RPMI8226 (cell line): ENCODE measurements around the gene PARG.
"Not testable (repeated sequence)": the region's sequence is repeated elsewhere in the genome, so short reads cannot be mapped to it uniquely, and the experiment has no call there.

Experiments
- DNase-seq: peaks from one replicate; pipeline ENCODE4 v3.0.0-alpha.2; 2015

The PARG gene

GRCh38 chr10:49941447-49942338 is at the start of gene PARG, which contains the start of gene TIMM23B:
TSS of gene PARG (minus strand) at chr10:49942027. CDS start at chr10:49941725, 302 bp downstream.
TSS of gene TIMM23B (plus strand) at chr10:49942053. CDS start at chr10:49942195, 142 bp downstream.
- peak; percentile 82 for DNase-seq

DNA sequence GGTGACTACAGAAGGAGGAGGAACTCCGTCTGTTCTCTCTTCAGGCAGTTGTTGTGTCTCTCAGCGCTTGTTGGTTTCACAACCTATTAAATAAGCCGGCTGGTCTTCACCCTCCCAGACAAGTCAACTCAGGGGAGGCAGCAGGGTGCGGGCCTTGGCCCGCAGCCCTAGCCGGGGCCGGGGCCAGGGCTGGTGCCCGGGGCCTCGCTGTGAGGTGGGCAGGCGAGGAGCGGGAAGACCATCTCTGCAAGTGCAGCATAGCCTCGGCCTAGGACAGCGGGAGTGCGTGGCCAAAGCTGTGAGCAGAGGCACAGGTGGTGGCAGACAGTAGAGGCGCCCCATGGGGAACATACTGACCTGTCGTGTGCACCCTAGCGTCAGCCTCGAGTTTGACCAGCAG is 46.5 kb upstream of the PARG start, which contains the start of gene AGAP6:
Gene AGAP6 (plus strand): TSS at position 31 of the 400 bp plus-strand sequence. CDS start 310 bp downstream, at position 341.
- DNase-seq = not testable (repeated sequence)

- not testable (repeated sequence) for DNase-seq
These were observed 45.4 kb upstream of the PARG start for GRCh38 chr10:49987207-49987606.

DNA sequence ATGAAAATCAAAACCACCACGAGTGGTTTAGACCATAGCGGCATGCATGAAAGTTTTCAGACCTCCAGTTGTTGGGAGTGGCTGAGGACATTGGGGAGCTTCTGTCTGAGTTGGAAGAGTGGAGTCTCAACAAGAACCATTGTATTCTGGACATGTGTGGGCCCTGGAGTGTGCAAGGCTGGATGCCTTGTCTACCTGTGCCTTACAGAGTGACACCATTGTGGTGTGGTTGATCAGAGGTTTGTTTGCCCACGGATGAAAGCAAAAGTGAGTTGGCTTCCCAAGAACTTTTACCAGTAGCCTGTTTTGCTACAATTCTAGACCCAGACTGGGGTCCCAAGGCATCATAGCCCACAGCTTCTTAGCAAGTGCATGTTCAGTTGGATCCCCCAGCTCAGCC is 35.9 kb upstream of the PARG start:
- DNase-seq = not testable (repeated sequence)

DNA sequence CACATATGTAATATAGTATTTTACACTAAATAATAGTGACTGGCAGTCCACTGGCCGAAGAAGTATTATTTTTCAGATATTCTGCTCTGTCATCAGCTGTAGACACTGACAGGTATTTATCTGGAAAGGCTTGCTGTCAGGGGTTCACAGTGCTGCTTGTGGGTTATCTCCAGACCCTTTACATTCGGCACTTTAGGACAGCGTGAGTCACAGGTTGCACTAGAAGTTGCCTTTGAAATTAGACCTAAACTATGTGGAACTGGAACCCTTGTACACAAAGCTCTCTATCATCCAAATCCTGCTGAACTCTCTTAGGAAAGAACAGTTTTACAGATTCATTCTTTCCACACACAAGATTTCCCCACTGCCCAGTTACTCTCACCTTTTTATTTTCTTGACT is 30.3 kb upstream of the PARG start:
- DNase-seq = not testable (repeated sequence)

DNA sequence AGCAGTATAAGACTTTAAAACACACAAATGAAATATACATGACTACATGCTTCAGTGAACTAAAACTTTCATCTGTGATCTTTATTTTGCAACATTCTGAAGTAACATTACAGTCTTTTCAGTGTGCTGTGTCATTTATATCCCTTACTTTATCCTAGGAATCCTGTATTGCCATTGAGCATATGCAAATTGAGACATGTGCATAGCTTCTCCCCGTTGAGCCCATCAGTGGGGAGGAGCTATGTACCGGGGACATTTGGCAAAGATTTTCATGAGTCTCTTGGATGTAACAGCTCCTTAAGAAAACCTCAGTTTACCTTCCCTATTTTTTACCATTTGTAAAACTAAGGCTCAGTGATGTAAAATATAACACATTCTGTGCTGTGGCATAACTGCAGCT is 29.6 kb upstream of the PARG start:
- not testable (repeated sequence) for DNase-seq

GRCh38 chr10:49970331-49970857 is 28.6 kb upstream of the PARG start:
- not testable (repeated sequence) for DNase-seq

GRCh38 chr10:49953122-49953521 is 11.3 kb upstream of the PARG start:
- DNase-seq = not testable (repeated sequence)

- not testable (repeated sequence) for DNase-seq
These were observed 10.2 kb upstream of the PARG start for GRCh38 chr10:49952006-49952405.

DNA sequence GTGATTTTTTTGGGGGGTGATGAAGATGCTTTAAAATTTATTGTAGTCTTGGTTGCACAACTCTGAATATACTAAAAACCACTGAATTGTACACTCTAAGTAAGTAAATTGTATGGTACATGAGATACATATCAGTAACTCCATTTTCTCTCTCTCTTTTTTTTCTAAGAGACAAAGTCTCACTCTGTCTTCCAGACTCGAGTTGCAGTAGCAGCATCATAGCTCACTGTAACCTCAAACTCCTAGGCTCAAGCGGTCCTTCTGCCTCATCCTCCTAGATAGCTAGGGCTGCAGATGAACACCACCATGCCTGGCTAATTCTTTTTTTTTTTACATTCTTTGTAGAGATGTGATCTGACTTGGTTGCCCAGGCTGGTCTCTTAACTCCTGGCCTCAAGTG is 6.9 kb upstream of the PARG start:
- not testable (repeated sequence) for DNase-seq

DNA sequence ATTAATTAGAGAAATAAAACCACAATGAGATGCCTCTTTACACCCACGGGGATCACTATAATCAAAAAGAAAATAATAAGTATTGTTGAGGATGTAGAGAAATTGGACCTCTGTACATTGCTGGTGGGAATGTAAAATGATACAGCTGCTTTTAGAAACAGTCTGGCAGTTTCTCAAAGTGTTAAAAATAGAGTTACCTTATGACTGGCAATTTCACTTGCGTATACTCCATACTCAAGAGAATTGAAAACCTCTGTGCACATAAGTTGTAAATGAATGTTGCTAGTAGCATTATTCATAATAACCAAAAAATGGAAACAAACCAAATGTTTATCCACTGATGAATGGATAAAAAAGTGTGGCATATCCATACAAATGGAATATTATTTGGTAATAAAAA is 6.3 kb upstream of the PARG start:
- DNase-seq = not testable (repeated sequence)

GRCh38 chr10:49943607-49944006 is 1.8 kb upstream of the PARG start:
- DNase-seq = not testable (repeated sequence)

DNA sequence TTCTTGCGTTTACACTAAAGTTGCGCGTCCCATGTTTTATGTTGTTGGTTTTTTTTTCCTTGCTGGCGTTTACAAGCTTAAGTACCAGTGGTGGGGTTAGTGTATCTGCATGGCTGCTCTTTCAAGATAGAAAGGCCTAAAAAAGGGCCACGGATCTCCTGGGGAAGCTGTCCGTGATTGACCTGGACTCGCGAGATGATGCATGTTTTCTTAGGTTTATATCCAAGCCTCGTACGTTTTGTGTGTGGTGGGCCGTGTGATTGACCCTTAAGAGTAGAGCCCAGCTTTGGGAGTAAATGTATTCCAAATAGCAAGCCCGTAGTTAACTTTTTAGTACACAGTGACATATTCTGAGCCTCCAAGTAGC is 495 bp upstream of the PARG start:
- DNase-seq = not testable (repeated sequence)

- DNase-seq = not testable (repeated sequence)
These were observed 9.7 kb downstream of the PARG start for GRCh38 chr10:49931959-49932728.

DNA sequence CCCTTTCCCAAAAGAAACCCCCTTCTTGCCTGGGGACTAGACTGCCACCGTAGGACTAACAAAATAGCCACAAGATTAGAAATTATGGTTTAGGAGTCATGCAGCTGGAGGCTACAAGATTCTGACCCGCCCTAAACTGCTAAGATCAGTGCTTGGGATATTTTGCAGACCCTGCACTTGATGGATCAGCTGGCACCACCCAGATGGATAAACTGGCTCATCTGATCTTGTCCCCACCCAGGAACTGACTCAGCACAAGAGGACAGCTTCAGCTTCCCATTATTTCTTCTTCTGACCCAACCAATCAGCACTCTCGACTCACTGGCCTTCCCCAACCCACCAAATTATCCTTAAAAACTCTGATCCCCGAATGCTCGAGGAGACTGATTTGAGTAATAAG is 10.6 kb downstream of the PARG start:
- not testable (repeated sequence) for DNase-seq

- not testable (repeated sequence) for DNase-seq
These were observed 18.3 kb downstream of the PARG start for GRCh38 chr10:49923572-49923971.

- DNase-seq = not testable (repeated sequence)
These were observed 19.8 kb downstream of the PARG start for GRCh38 chr10:49922041-49922440.

DNA sequence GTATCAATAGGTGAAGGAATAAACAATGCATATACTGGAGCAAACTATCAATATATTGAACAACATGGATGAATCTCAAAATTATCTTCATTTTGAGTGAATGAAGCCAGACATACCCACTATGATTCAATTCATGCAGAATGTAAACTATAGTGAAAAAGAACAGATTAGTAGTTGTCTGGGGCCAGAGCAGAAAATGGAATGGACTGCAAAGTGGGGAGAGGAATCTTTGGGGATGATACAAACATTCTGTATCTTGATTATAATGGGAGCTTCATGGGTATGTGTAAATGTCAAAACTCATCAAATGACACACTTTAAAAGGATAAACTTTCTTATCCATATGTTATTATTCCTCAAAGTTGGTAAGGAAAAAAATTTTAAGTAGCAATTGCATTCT is 23.9 kb downstream of the PARG start:
- DNase-seq = not testable (repeated sequence)

DNA sequence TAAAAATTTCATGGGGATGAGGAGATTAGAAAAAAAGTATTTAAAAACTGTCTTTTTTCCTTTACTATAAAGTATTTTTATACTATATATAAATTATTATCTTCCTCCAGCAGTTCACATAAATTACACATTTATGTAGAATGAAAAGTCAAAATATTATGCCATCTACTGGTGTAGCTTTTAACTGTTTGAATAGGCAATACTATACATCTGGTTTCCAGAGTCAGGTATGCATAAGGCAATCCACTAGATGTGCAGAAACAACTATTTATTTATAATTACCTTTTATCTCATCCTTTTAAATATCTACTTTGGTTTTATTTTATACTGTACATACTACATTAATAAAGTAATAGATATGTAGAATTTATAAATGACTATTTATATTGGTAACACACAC is 25.4 kb downstream of the PARG start:
- not testable (repeated sequence) for DNase-seq

GRCh38 chr10:49910295-49910694 is 31.5 kb downstream of the PARG start:
- not testable (repeated sequence) for DNase-seq

GRCh38 chr10:49908290-49909080 is 33.3 kb downstream of the PARG start:
- DNase-seq = not testable (repeated sequence)

GRCh38 chr10:49903829-49904228 is 38.0 kb downstream of the PARG start:
- DNase-seq = not testable (repeated sequence)
